DOHH2 (cell line): ENCODE results near the gene PTPRT.

ENCODE experiments used
- CTCF ChIP-seq: fragments of 200-600 bp; sonication (generic); IDR thresholded peaks from one replicate; pipeline ENCODE4 v1.5.1; 2014; ENCODE audit warnings: antibody characterized with exemption, mild to moderate bottlenecking, low read depth, low read length; ENCODE audit not compliant: poor library complexity, severe bottlenecking
- EZH2phosphoT487 ChIP-seq: fragments of 200-600 bp; sonication (generic); IDR thresholded peaks from 2 replicates; pipeline ENCODE4 v1.6.1; 2017; ENCODE audit warnings: borderline replicate concordance, mild to moderate bottlenecking, antibody characterized with exemption, low read length, moderate library complexity, mixed read lengths

GRCh38 chr20:42255821-42256220, 933.9 kb downstream of the PTPRT start:
- TF ChIP-seq CTCF (no peak), EZH2phosphoT487 (no peak)
